HEK293 (cell line): Measurements from ENCODE around the gene TIE1.

ENCODE experiments used
- CTCF ChIA-PET: fragments of 350-600 bp; formaldehyde crosslinking; extraction: SDS; loops from one replicate; lab custom pipeline; 2021; ENCODE audit warnings: antibody characterized with exemption; lab: Yijun Ruan, JAX
- POLR2A ChIA-PET: fragments of 300-600 bp; formaldehyde crosslinking; extraction: SDS; loops from one replicate; lab custom pipeline; 2020; ENCODE audit warnings: antibody characterized with exemption, inconsistent platforms; lab: Yijun Ruan, JAX
- H3K27ac ChIP-seq: fragments of 200-500 bp; sonication (Bioruptor generic); 2 replicates; pipeline ENCODE4 v1.5.1; 2014; ENCODE audit warnings: low read depth, low read length, control low read depth, inconsistent platforms; ENCODE audit errors: extremely low read depth
- H3K36me3 ChIP-seq, 2 experiments: fragments of 200-500 bp in 1 of 2; sonication (Bioruptor generic) in 1 of 2; 1 replicate in 1 of 2; 2 replicates in 1 of 2; pipeline ENCODE4 v1.5.1; 2014 to 2017; ENCODE audit warnings: inconsistent platforms in 2 of 2, low read length in 2 of 2; ENCODE audit not compliant: control insufficient read depth in 2 of 2, insufficient read depth in 1 of 2
- H3K4me1 ChIP-seq: fragments of 200-500 bp; sonication (Bioruptor generic); 2 replicates; pipeline ENCODE4 v1.5.1; 2014; ENCODE audit warnings: mild to moderate bottlenecking, low read length, inconsistent platforms; ENCODE audit not compliant: control insufficient read depth, insufficient read depth
- H3K4me3 ChIP-seq: 2 replicates; pipeline ENCODE4 v1.5.1; 2011; ENCODE audit warnings: low read depth, mild to moderate bottlenecking, control low read depth, low read length, moderate library complexity
- H3K9me3 ChIP-seq: fragments of 200-500 bp; sonication (Bioruptor generic); 2 replicates; pipeline ENCODE4 v1.5.1; 2014; ENCODE audit warnings: low read depth, low read length, inconsistent platforms; ENCODE audit not compliant: control insufficient read depth, insufficient read depth
- BCL11B ChIP-seq: fragments of 450-650 bp; formaldehyde crosslinking; IDR thresholded peaks from 2 replicates; pipeline ENCODE4 v1.5.1; 2016; ENCODE audit warnings: low read depth, missing biosample characterization, missing genetic modification characterization
- MZF1 ChIP-seq: fragments of 450-650 bp; formaldehyde crosslinking; IDR thresholded peaks from 2 replicates; pipeline ENCODE4 v1.5.1; 2017; ENCODE audit warnings: missing biosample characterization, missing genetic modification characterization, borderline replicate concordance
- ZBTB20 ChIP-seq: fragments of 450-650 bp; formaldehyde crosslinking; IDR thresholded peaks from 2 replicates; pipeline ENCODE4 v1.5.1; 2016; ENCODE audit warnings: missing biosample characterization, missing genetic modification characterization
- ZEB2 ChIP-seq: fragments of 450-650 bp; formaldehyde crosslinking; IDR thresholded peaks from 2 replicates; pipeline ENCODE4 v1.5.1; 2016; ENCODE audit warnings: missing biosample characterization, missing genetic modification characterization
- ZNF132 ChIP-seq: fragments of 450-650 bp; formaldehyde crosslinking; IDR thresholded peaks from 2 replicates; pipeline ENCODE4 v1.5.1; 2017; ENCODE audit warnings: missing biosample characterization, missing genetic modification characterization, borderline replicate concordance
- ZNF211 ChIP-seq: fragments of 450-650 bp; formaldehyde crosslinking; IDR thresholded peaks from 2 replicates; pipeline ENCODE4 v1.5.1; 2016; ENCODE audit warnings: low read depth, missing biosample characterization, missing genetic modification characterization
- ZNF274 ChIP-seq, 2 experiments: fragments of 200-500 bp in 1 of 2; fragments of 450-650 bp in 1 of 2; sonication (Bioruptor generic) in 1 of 2; formaldehyde crosslinking in 1 of 2; IDR thresholded peaks; 2 replicates each; pipeline versions ENCODE4 v1.5.1 to v1.6.1; 2014 to 2016; ENCODE audit warnings: borderline replicate concordance in 1 of 2, inconsistent platforms in 1 of 2, low read length in 1 of 2, missing biosample characterization in 1 of 2, missing genetic modification characterization in 1 of 2
- ZNF324 ChIP-seq: fragments of 450-650 bp; formaldehyde crosslinking; IDR thresholded peaks from 2 replicates; pipeline ENCODE4 v1.5.1; 2016; ENCODE audit warnings: missing biosample characterization, missing genetic modification characterization
- ZNF510 ChIP-seq: fragments of 450-650 bp; formaldehyde crosslinking; IDR thresholded peaks from 2 replicates; pipeline ENCODE4 v1.5.1; 2018; ENCODE audit warnings: mild to moderate bottlenecking, missing genetic modification characterization, missing biosample characterization; ENCODE audit not compliant: insufficient replicate concordance
- ZNF530 ChIP-seq: fragments of 450-650 bp; formaldehyde crosslinking; IDR thresholded peaks from 2 replicates; pipeline ENCODE4 v1.5.1; 2016; ENCODE audit warnings: low read depth, missing biosample characterization, missing genetic modification characterization
- ZNF558 ChIP-seq: fragments of 450-650 bp; formaldehyde crosslinking; IDR thresholded peaks from 2 replicates; pipeline ENCODE4 v1.5.1; 2016; ENCODE audit warnings: missing biosample characterization, missing genetic modification characterization
- ZNF571 ChIP-seq: fragments of 450-650 bp; formaldehyde crosslinking; IDR thresholded peaks from 2 replicates; pipeline ENCODE4 v1.5.0; 2017; ENCODE audit warnings: missing biosample characterization, missing genetic modification characterization
- ZNF660 ChIP-seq: fragments of 450-650 bp; IDR thresholded peaks from 2 replicates; pipeline ENCODE4 v1.5.1; 2018; ENCODE audit warnings: missing biosample characterization, mild to moderate bottlenecking, missing genetic modification characterization
- ZNF843 ChIP-seq: fragments of 450-650 bp; formaldehyde crosslinking; IDR thresholded peaks from 2 replicates; pipeline ENCODE4 v1.5.1; 2016; ENCODE audit warnings: missing biosample characterization, missing genetic modification characterization
- TF ChIP-seq, protein P1 (sequence below): fragments of 450-650 bp; formaldehyde crosslinking; optimal IDR thresholded peaks from 2 replicates; pipeline ENCODE3; 2016; ENCODE audit warnings: missing biosample characterization, mild to moderate bottlenecking, missing genetic modification characterization
- TF ChIP-seq, protein P2 (sequence below): fragments of 450-650 bp; formaldehyde crosslinking; IDR thresholded peaks from 2 replicates; pipeline ENCODE4 v1.5.1; 2016; ENCODE audit warnings: missing biosample characterization, missing genetic modification characterization
- TF ChIP-seq, protein P3 (sequence below): fragments of 450-650 bp; formaldehyde crosslinking; IDR thresholded peaks from 2 replicates; pipeline ENCODE4 v1.5.1; 2017; ENCODE audit warnings: missing biosample characterization, mild to moderate bottlenecking, missing genetic modification characterization, moderate library complexity

Gene TIE1

DNA sequence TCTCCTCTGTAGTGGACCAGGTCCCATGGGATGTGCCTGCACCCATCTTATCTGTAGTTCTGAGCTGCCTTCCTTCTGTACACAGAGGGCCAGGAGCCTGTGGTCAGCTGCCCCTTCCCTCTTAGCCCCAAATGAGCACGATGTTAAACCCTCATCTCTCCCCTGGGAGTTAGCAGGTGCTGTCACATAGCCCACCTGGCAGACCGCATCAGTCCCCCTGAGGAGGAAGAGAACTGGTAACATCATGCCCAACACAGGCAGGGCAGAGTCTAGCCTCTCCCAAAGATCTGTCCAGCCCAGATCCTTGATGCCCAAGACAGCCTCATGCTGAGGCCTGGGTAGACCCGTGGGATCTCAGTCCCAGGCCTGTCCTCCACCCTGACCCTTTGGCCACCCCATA, 4.7 kb downstream of the TIE1 start (continued):
- TF ChIP-seq ZNF510 (tag by site-specific recombination), result no peak
- no peak for TF ChIP-seq ZNF132

DNA sequence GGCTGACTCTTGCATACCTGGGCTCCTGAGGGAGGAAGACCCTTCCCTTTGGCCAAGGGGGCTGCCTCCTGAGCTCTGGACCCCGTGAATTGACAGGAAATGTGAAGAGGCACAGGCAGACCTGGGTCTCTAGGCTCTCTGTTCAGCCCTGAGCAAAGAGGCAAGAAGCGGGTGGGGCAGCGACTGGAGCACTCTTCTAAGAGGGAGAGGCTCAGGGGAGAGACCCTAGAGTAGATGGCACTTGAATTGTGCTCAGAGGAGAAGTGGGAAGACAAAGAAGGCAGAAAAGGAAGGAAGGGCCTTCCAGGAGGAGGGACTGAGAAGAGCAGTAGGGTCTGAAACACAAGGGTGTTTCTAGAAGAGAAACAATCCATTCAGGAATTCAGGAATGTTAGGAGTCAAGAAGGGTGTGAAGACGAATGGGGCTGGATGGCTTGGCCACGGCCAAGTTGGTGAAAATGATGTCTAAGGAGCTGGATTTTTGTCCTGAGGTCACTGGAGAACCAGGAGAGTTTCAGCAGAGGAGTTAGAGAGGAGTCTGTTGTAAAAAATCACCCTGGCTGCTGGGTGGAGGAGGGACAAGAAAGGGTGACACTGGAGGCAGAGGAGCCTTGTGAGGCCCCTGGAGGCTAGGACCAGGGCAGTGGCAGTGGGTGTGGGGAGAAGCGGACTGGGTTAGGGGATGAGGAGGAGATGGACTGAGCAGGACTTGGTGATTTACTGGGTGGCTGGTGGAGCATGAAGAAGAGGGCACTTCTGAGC, 5.3 kb downstream of the TIE1 start:
- TF ChIP-seq MZF1 (tag by site-specific recombination), result no peak
- TF ChIP-seq ZNF530, result no peak
- TF ChIP-seq ZEB2 (tag by site-specific recombination), result no peak
- CTCF ChIA-PET, result interaction anchor here (0.6 kb wide), 1 partner anchor 418 kb away, joined by 3 read pairs; no protein-coding TSS in a partner anchor
- H3K4me1 ChIP-seq, result no peaks in the 10 kb centered on the region
- no peak overlapping the region for H3K4me3 ChIP-seq
- POLR2A ChIA-PET, result no interaction called here
- H3K36me3 ChIP-seq, result no peaks in the 10 kb centered on the region
- no peak overlapping the region for H3K27ac ChIP-seq
- H3K9me3 ChIP-seq, result no peaks in the 10 kb centered on the region

DNA sequence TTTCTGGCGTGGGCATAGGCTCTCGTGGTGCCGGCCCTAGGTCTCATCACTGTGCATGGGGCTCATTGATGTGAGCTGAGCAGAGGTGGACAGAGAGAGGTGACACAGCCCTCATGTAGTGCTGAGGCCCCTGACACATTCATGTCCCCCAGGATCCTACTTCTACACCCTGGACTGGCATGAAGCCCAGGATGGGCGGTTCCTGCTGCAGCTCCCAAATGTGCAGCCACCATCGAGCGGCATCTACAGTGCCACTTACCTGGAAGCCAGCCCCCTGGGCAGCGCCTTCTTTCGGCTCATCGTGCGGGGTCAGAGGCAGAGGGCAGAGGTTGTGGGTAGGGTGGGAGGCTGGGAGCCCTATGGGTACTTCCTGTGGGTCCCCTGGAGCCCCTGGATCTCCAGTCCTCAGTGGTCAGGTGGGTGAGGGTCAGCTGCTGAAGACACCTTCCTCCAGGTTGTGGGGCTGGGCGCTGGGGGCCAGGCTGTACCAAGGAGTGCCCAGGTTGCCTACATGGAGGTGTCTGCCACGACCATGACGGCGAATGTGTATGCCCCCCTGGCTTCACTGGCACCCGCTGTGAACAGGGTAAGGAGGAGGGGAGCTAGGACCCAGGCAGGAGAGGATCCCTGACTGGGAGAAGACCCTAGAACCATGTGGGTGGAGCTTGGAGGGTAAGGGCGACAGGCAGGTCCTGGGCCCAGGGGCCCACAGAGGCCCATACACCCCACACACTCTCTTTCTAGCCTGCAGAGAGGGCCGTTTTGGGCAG, 6.1 kb downstream of the TIE1 start:
- Histone ChIP-seq H3K36me3 (no peaks in the 10 kb centered on the region), H3K4me1 (no peaks in the 10 kb centered on the region), H3K27ac (no peak overlapping the region)
- POLR2A ChIA-PET, result no interaction called here
- TF ChIP-seq, protein P1, sequence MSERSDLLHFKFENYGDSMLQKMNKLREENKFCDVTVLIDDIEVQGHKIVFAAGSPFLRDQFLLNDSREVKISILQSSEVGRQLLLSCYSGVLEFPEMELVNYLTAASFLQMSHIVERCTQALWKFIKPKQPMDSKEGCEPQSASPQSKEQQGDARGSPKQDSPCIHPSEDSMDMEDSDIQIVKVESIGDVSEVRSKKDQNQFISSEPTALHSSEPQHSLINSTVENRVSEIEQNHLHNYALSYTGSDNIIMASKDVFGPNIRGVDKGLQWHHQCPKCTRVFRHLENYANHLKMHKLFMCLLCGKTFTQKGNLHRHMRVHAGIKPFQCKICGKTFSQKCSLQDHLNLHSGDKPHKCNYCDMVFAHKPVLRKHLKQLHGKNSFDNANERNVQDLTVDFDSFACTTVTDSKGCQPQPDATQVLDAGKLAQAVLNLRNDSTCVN (tag by site-specific recombination), result no peak
- TF ChIP-seq ZBTB20 (tag by site-specific recombination), result no peak
- no peak for TF ChIP-seq ZNF571
- TF ChIP-seq ZNF324 (tag by site-specific recombination), result no peak
- TF ChIP-seq, all 188 proteins: peak for 0
- CTCF ChIA-PET, result no interaction called here
- no peak overlapping the region for H3K4me3 ChIP-seq
- H3K9me3 ChIP-seq, result no peaks in the 10 kb centered on the region

DNA sequence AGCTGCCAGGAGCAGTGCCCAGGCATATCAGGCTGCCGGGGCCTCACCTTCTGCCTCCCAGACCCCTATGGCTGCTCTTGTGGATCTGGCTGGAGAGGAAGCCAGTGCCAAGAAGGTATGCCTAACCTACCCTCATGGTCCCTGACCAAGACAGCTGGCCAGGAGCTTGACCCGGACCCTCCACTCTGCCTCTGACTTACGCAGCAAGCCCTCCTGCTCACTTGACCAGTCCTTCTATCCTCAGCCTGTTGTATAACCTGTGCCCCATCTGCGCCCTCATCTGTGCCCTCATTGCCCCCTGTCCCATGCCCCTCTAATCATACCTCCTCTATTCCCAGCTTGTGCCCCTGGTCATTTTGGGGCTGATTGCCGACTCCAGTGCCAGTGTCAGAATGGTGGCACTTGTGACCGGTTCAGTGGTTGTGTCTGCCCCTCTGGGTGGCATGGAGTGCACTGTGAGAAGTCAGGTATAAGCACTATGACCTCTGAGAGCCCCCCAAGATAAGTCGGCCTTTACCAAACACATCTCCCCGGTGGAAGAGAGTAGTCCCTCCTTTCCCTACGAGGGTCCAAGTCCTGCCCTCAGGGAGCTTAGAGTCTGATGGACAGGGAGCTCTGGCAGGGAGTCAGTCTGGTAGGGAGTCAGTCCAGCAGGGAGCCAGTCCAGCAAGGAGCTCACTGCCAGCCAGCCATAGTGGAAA, 6.8 kb downstream of the TIE1 start:
- ChIA-PET POLR2A (no interaction called here), CTCF (interaction anchor here (0.7 kb wide), 1 partner anchor 643 kb away, joined by 4 read pairs; no protein-coding TSS in a partner anchor)
- Histone ChIP-seq H3K9me3 (no peaks in the 10 kb centered on the region), H3K36me3 (no peaks in the 10 kb centered on the region), H3K4me1 (no peaks in the 10 kb centered on the region), H3K27ac (no peak overlapping the region), H3K4me3 (no peak overlapping the region)
- no peak for TF ChIP-seq ZNF660 (tag by site-specific recombination)
- TF ChIP-seq ZNF211 (tag by site-specific recombination), result no peak
- no peak for TF ChIP-seq ZNF558 (tag by site-specific recombination)
- TF ChIP-seq, protein P2, sequence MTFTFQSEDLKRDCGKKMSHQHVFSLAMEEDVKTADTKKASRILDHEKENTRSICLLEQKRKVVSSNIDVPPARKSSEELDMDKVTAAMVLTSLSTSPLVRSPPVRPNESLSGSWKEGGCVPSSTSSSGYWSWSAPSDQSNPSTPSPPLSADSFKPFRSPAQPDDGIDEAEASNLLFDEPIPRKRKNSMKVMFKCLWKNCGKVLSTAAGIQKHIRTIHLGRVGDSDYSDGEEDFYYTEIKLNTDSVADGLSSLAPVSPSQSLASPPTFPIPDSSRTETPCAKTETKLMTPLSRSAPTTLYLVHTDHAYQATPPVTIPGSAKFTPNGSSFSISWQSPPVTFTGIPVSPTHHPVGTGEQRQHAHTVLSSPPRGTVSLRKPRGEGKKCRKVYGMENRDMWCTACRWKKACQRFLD (tag by site-specific recombination), result no peak
- no peak for TF ChIP-seq BCL11B (tag by site-specific recombination)
- TF ChIP-seq, protein P3, sequence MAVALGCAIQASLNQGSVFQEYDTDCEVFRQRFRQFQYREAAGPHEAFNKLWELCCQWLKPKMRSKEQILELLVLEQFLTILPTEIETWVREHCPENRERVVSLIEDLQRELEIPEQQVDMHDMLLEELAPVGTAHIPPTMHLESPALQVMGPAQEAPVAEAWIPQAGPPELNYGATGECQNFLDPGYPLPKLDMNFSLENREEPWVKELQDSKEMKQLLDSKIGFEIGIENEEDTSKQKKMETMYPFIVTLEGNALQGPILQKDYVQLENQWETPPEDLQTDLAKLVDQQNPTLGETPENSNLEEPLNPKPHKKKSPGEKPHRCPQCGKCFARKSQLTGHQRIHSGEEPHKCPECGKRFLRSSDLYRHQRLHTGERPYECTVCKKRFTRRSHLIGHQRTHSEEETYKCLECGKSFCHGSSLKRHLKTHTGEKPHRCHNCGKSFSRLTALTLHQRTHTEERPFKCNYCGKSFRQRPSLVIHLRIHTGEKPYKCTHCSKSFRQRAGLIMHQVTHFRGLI (tag by site-specific recombination), result no peak
- TF ChIP-seq ZNF843, result no peak
- TF ChIP-seq ZNF274 (IDR thresholded peaks at IDR 0.05; ENCODE audit: low read length), result no peak
- no peak for TF ChIP-seq ZNF274 (tag by site-specific recombination; IDR thresholded peaks at IDR 0.05; ENCODE audit: borderline replicate concordance)
